ENCODE measurements around the gene EFNA3.

The EFNA3 gene

GRCh38 chr1:155044812-155045657 is 33.6 kb upstream of the EFNA3 start:
- no peak for DNase-seq (ENCODE audit: low read depth, low spot score)
- no peak overlapping the region for H3K27ac ChIP-seq

DNA sequence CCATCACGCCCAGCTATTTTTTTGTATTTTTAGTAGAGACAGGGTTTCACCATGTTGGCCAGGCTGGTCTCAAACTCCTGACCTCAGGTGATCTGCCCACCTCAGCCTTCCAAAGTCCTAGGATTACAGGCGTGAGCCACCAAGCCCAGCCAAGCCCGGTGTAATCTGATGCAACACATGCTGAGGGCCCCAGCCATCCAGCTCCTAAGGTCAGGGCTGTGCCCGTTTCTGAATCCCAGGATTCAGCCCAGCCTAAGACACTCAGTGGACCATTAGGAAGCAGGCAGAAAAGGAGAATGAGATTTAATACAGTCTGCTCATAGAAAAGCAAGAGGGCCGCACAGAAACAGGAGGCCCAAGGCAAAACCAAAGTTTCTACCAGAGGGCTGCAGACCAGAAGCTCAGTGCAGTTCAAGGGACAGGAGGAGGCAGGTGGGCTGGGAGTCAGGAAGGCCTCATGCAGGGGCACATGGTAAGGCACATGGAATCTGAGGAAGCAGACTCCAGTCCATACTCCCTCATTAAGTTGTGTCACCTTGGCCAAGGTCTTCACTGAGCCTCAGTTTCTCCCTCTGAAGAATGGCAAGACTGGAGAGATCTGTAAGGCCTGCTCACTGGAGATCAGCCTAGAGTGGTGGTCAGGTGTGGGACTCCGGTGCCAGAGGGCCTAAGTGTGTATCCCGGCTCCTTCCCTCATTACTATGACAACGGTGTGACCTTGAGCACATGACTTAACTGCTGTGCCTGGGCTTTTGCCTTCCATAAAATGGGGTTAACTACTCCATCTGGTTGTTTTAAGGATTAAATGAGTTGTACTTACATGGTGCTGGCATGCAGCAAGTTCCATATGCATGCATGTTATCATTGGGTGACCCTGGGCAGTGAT is 29.9 kb upstream of the EFNA3 start:
- DNase-seq (ENCODE audit: low read depth, low spot score): no peak
- H3K27ac ChIP-seq: no peak overlapping the region

DNA sequence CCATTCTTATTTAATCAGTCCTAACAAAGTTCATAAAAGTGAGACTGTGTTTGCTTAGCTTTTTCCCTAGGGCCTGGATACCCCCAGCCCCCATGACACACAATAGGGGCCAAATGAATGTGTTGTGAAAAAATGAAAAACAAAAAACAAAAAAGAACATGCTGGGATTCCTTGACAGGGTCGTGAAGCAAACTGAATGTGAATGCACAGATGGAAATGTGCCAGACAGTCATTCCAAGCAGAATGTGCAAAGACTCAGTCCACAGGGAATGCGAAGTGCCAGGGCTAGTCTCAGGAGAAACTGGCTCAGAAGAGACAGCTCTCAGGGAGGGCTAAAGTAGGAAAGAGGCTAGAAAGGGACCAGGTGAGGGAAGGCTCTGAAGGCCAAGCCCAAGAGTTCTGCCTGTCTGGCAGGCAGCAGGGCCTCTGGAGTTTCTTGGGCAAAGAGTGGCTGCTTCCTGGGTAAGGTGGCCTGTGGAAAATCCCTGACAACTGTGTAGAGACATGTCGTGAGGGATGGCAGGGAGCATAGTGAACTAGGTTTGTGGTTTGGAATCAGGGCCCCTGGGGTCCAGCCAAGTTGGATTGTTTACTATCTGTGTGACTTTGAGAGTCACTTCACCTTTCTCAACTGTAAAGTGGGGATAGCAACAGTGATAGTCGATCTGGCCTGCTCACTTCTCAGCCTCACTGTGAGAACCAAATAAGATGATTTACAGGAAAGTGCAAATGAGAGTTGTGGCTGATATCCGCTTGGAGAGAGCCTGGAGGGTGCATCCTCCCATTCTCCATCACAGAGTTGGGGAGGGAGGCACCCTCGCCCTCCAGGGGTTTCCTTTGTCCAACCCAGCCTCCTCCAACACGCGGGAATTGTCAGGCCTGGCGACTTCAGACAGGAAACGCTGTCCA is 28.7 kb upstream of the EFNA3 start:
- no peak for DNase-seq (ENCODE audit: low read depth, low spot score)
- H3K27ac ChIP-seq: peak overlapping the region; percentile 74

DNA sequence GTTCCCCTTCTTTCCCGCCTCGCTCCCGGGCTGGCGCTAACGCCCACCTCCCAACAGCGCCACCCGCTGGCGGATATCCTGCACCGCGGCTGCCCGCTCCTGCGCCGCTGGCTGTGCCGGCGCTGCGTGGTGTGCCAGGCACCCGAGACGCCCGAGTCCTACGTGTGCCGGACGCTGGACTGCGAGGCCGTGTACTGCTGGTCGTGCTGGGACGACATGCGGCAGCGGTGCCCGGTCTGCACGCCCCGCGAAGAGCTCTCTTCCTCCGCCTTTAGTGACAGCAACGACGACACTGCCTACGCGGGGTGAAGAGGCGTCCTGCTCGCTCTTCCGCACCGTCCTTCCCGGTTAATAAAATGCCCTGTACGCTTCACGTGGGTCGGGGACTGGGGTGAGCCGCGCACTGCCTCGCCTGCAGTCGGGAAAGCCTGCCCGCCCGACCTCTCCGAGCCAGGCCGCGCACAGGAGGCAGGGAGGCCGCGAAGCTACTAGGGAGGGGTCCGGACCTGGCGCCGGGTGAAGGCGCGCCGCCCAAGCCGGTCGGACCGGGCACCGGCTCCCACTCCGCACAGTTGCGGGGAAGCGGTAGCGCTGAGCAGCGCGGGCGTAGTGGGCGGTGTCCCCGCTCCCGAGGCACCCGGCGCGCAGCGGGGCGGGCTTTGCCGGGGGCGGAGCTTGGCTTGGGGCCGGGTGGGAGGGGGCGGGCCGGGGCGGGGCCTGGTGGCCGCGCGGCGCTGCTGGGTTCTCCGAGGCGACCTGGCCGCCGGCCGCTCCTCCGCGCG is 27.9 kb upstream of the EFNA3 start, which contains the start of gene ADAM15:
Gene ADAM15, plus strand, starts transcription at position 757 of the 782 bp plus-strand sequence. CDS start 71 bp downstream, outside the sequence.
- no peak for DNase-seq (ENCODE audit: low read depth, low spot score)
- H3K27ac ChIP-seq: peak within 1 kb of the TSS; percentile 74

- DNase-seq (ENCODE audit: low read depth, low spot score): no peak
- peak overlapping the region; percentile 74 for H3K27ac ChIP-seq
Observed at GRCh38 chr1:155051342-155051776, 27.3 kb upstream of the EFNA3 start.

DNA sequence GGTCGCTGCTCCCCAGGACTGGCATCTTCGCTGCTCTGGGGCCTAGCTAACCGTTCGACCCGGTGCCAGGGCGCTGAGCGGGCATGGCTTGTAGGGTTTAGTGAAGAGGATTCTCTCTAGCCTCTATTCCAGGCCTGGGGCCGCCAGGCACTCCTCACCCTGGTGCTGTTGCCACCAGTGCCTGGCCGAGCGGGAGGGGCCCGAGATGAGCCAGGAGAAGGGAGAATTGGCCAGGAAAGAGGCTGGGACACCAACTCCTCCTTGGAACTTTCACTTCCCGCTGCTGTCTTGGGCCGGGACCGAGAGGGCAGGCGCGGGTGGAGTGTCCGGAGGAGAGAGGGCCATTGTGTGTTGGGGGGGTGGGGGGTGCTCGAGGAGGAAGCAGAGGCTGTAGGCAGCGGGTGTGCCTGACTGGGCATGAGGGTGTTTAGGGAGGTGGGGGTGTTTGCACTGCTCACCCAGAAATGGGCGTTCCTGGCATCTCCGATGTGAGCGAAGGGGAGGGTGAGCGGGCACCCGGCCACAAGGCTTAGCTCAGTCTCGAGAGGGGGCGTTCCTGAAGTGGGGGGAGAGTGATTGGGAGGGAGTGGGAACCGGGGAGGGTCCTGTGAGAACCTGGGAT is 26.7 kb upstream of the EFNA3 start:
- peak overlapping the region; percentile 74 for H3K27ac ChIP-seq
- no peak for DNase-seq (ENCODE audit: low read depth, low spot score)

- H3K27ac ChIP-seq: peak overlapping the region; percentile 74
Observed at GRCh38 chr1:155052439-155053395, 25.9 kb upstream of the EFNA3 start.

GRCh38 chr1:155053531-155054105 is 25.0 kb upstream of the EFNA3 start:
- peak overlapping the region; percentile 74 for H3K27ac ChIP-seq
- DNase-seq (ENCODE audit: low read depth, low spot score): no peak

More at GRCh38 chr1:155052439-155053395, 25.9 kb upstream of the EFNA3 start:
- DNase-seq (ENCODE audit: low read depth, low spot score): no peak

GRCh38 chr1:155057104-155057503 is 21.5 kb upstream of the EFNA3 start:
- no peak overlapping the region for H3K27ac ChIP-seq
- no peak for DNase-seq (ENCODE audit: low read depth, low spot score)

GRCh38 chr1:155057788-155058211 is 20.8 kb upstream of the EFNA3 start:
- DNase-seq (ENCODE audit: low read depth, low spot score): no peak
- no peak overlapping the region for H3K27ac ChIP-seq

- no peak overlapping the region for H3K27ac ChIP-seq
- DNase-seq (ENCODE audit: low read depth, low spot score): no peak
Observed at GRCh38 chr1:155060736-155061135, 17.9 kb upstream of the EFNA3 start.

DNA sequence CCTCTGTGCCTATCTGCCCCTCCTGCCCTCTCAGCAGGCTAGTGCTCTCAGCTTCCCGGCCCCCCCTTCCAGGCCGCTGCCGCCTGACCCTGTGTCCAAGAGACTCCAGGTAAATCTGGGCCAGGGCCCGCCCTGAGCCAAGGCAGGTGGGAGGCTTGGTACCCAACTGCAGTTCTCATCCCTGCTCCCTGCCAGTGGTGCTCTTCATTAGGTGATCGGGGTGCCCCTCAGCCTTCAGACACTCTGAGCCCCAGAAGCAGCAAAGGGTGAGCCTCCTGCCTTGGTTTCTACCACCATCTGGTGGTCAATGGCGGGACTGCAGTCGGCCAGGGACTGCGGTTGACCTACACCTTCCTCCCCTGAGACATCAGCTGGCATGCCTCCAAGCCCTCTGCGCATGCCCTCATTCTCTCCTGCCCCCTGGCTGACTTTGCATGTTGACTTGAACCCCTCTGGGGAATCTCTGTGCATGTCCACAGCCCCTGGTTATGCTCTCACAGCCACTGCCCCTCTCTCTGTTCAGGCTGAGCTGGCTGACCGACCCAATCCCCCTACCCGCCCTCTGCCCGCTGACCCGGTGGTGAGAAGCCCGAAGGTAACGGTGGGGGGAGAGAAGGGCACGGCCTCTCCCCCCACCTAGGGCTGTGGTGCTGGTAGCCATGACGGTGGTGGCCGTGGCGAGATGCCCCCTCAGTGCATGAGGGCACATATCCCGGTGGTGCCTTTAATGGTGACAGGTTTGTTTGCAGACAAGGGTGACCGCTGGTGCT is 17.1 kb upstream of the EFNA3 start:
- H3K27ac ChIP-seq: no peak overlapping the region
- no peak for DNase-seq (ENCODE audit: low read depth, low spot score)

- DNase-seq (ENCODE audit: low read depth, low spot score): no peak
- H3K27ac ChIP-seq: no peak overlapping the region
Observed at GRCh38 chr1:155062151-155062686, 16.4 kb upstream of the EFNA3 start.

- H3K27ac ChIP-seq: peak overlapping the region; percentile 62
- DNase-seq (ENCODE audit: low read depth, low spot score): no peak
Observed at GRCh38 chr1:155062702-155063411, 15.8 kb upstream of the EFNA3 start.

- H3K27ac ChIP-seq: peak within 1 kb of the TSS; percentile 62
- DNase-seq (ENCODE audit: low read depth, low spot score): peak; percentile 66
Observed at GRCh38 chr1:155063550-155064110, 15.0 kb upstream of the EFNA3 start, which contains the start of gene EFNA4. Gene EFNA4 (plus strand): TSS chr1:155063740. CDS start chr1:155063824, 84 bp downstream.
